ENCODE data around the gene PKD2.

PKD2 gene

DNA sequence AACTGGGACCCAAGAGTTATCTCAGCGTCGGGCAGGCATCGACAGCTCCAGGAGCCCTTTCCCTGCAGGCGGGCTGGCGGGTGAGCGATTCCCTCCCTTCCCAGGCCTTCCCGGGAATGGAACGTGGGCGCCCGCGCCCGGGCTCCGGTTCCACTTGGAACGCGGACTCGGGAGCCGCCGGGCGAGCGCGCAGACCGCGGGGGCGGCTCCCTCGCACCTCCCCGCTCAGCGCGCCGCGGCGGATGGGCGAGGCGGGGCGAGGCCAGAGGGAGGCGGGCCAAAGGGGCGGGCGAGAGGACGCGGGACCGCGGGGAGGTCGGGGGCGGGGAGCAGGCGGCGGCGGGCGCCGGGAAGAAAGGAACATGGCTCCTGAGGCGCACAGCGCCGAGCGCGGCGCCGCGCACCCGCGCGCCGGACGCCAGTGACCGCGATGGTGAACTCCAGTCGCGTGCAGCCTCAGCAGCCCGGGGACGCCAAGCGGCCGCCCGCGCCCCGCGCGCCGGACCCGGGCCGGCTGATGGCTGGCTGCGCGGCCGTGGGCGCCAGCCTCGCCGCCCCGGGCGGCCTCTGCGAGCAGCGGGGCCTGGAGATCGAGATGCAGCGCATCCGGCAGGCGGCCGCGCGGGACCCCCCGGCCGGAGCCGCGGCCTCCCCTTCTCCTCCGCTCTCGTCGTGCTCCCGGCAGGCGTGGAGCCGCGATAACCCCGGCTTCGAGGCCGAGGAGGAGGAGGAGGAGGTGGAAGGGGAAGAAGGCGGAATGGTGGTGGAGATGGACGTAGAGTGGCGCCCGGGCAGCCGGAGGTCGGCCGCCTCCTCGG lies at the start of gene PKD2:
TSS of gene PKD2 (plus strand) at position 332 of the 818 bp plus-strand sequence. CDS start at position 431, 99 bp downstream.
- peak; percentile 94 for DNase-seq (ENCODE audit: low spot score)
- TF ChIP-seq, protein P1, sequence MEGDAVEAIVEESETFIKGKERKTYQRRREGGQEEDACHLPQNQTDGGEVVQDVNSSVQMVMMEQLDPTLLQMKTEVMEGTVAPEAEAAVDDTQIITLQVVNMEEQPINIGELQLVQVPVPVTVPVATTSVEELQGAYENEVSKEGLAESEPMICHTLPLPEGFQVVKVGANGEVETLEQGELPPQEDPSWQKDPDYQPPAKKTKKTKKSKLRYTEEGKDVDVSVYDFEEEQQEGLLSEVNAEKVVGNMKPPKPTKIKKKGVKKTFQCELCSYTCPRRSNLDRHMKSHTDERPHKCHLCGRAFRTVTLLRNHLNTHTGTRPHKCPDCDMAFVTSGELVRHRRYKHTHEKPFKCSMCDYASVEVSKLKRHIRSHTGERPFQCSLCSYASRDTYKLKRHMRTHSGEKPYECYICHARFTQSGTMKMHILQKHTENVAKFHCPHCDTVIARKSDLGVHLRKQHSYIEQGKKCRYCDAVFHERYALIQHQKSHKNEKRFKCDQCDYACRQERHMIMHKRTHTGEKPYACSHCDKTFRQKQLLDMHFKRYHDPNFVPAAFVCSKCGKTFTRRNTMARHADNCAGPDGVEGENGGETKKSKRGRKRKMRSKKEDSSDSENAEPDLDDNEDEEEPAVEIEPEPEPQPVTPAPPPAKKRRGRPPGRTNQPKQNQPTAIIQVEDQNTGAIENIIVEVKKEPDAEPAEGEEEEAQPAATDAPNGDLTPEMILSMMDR (IDR thresholded peaks at IDR 0.05; ENCODE audit: borderline replicate concordance, control extremely low read depth, extremely low read depth, insufficient read depth, missing control alignments) = no peak
- in situ Hi-C loops (cut with MboI; ENCODE audit: low sequenced_read_pairs, unreplicated experiment) = no loop called here

DNA sequence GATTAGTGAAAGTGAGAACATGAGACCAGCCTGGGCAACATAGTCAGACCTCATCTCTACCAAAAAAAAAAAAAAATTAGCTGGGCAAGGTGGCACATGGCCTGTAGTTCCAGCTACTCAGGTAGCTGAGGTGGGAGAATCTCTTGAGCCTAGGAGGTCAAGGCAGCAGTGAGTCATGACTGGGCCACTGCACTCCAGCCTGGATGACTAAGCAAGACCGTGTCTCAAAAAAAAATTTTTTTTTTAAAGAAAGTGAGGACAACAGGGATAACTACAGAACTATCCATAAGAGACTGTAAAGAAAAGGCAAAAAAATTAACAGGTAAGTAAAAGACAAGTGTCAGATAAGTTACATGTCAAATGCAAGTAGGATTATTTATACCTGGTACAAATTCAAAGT lies 45.4 kb upstream of the PKD2 start:
- no peak for DNase-seq (ENCODE audit: low spot score)
- in situ Hi-C loops (cut with MboI; ENCODE audit: low sequenced_read_pairs, unreplicated experiment) = no loop called here
- TF ChIP-seq, protein P1 (IDR thresholded peaks at IDR 0.05; ENCODE audit: borderline replicate concordance, control extremely low read depth, extremely low read depth, insufficient read depth, missing control alignments) = no peak

DNA sequence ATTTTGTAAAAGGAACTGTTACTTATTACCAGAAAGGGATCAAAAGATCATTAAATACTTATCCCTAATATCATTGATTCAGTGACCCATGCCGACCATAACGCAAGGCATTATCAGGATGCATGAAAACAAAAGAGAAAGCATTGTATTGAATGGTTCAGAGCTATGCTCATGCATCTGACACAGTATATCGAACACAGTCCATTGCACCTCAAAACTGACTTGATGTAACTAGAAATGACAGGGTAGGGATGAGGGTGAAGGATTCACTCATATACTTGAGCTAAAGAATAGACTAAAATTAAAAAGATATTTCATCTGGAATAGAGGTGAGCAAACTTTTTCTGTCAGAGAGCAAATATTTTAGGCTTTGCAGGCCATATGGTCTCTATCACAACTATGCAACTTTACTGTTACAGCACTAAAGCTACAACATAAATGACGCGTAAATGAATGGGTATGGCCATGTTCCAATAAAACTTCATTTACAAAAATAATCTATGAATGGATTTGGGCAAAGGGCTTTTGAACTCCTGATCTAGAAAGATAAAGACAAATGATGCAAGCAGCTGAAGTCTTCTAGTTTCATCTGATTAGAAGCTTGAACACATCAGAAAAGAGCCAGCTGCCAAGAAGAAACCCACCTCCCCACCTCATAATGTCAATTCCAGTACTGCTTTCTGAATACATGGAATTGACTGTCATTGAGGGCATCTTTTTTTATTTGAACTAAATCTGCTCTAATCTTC lies 44.9 kb upstream of the PKD2 start:
- in situ Hi-C loops (cut with MboI; ENCODE audit: low sequenced_read_pairs, unreplicated experiment) = no loop called here

DNA sequence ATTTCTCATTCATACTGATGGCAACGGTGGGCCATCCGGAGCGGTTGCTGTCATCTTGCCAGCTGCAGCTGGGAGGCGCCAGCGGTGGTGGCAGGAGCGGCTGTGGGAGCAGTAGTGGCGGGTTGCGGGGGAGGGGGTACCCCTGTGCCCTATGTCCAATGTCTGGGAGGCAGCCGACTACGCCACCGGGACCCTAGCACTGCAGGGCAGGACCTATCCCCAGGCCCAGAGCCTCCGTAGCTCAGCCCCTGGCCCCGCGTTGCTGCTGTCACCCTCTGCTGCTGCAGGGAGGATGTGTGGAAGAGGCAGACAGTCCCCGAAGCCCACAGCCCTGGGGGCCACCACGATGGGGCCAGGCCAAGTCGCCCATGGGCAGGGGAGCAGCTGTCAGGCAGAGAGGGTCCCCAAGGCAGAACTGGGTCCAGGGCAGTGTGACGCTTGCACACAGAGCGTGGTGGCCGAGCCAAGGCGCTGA lies 41.9 kb upstream of the PKD2 start:
- DNase-seq (ENCODE audit: low spot score) = no peak
- TF ChIP-seq, protein P1 (IDR thresholded peaks at IDR 0.05; ENCODE audit: borderline replicate concordance, control extremely low read depth, extremely low read depth, insufficient read depth, missing control alignments) = no peak
- in situ Hi-C loops (cut with MboI; ENCODE audit: low sequenced_read_pairs, unreplicated experiment) = no loop called here

More for the DNA sequence above, 44.9 kb upstream of the PKD2 start:
- no peak for DNase-seq (ENCODE audit: low spot score)
- TF ChIP-seq, protein P1 (IDR thresholded peaks at IDR 0.05; ENCODE audit: borderline replicate concordance, control extremely low read depth, extremely low read depth, insufficient read depth, missing control alignments) = no peak

- TF ChIP-seq, protein P1 (IDR thresholded peaks at IDR 0.05; ENCODE audit: borderline replicate concordance, control extremely low read depth, extremely low read depth, insufficient read depth, missing control alignments) = no peak
- in situ Hi-C loops (cut with MboI; ENCODE audit: low sequenced_read_pairs, unreplicated experiment) = no loop called here
- DNase-seq (ENCODE audit: low spot score) = no peak
Measured at GRCh38 chr4:87966095-87966496, 41.3 kb upstream of the PKD2 start.

GRCh38 chr4:87967193-87967592 lies 40.2 kb upstream of the PKD2 start:
- TF ChIP-seq, protein P1 (IDR thresholded peaks at IDR 0.05; ENCODE audit: borderline replicate concordance, control extremely low read depth, extremely low read depth, insufficient read depth, missing control alignments) = no peak
- no peak for DNase-seq (ENCODE audit: low spot score)
- in situ Hi-C loops (cut with MboI; ENCODE audit: low sequenced_read_pairs, unreplicated experiment) = no loop called here
